BE2C (cell line): ENCODE measurements around the gene HEPN1.

Experiments
- DNase-seq: peaks from one replicate; pipeline ENCODE4 v3.0.0-alpha.2; 2020
- H3K27me3 ChIP-seq: fragments of 250-450 bp; sonication (Bioruptor Pico); 2 replicates; pipeline ENCODE4 v1.5.1; 2020; ENCODE audit warnings: mild to moderate bottlenecking
- H3K36me3 ChIP-seq: fragments of 250-450 bp; sonication (Bioruptor Pico); 2 replicates; pipeline ENCODE4 v1.5.1; 2020; ENCODE audit warnings: mild to moderate bottlenecking
- H3K4me1 ChIP-seq: fragments of 250-450 bp; sonication (Bioruptor Pico); 2 replicates; pipeline ENCODE4 v1.5.1; 2020
- H3K4me3 ChIP-seq: 2 replicates; pipeline ENCODE4 v1.5.1; 2011; ENCODE audit warnings: low read depth, low read length
- H3K9me3 ChIP-seq: fragments of 250-450 bp; sonication (Bioruptor Pico); 2 replicates; pipeline ENCODE4 v1.5.1; 2020
- CTCF ChIP-seq: IDR thresholded peaks from 2 replicates; pipeline ENCODE4 v1.5.1; 2012; ENCODE audit warnings: mild to moderate bottlenecking, low read depth, low read length

The HEPN1 gene

GRCh38 chr11:124945826-124946225, 26.8 kb downstream of the HEPN1 start:
- Histone ChIP-seq H3K36me3 (no peaks in the 10 kb centered on the region), H3K4me3 (no peak overlapping the region), H3K9me3 (no peaks in the 10 kb centered on the region), H3K27me3 (peaks cover 22% of the 10 kb centered on the region), H3K4me1 (no peaks in the 10 kb centered on the region)
- no peak for TF ChIP-seq CTCF
- DNase-seq: no peak

- H3K9me3 ChIP-seq: no peaks in the 10 kb centered on the region
- H3K27me3 ChIP-seq: peaks cover 22% of the 10 kb centered on the region
- no peak for TF ChIP-seq CTCF
- H3K4me1 ChIP-seq: no peaks in the 10 kb centered on the region
- H3K36me3 ChIP-seq: no peaks in the 10 kb centered on the region
- no peak overlapping the region for H3K4me3 ChIP-seq
- DNase-seq: no peak
These were observed 27.7 kb downstream of the HEPN1 start for GRCh38 chr11:124946735-124947141.

- Histone ChIP-seq H3K4me3 (no peak overlapping the region), H3K4me1 (no peaks in the 10 kb centered on the region; the same call in 1 of the 2 replicates), H3K36me3 (no peaks in the 10 kb centered on the region), H3K27me3 (peaks cover 16% of the 10 kb centered on the region), H3K9me3 (no peaks in the 10 kb centered on the region)
- TF ChIP-seq CTCF: no peak
- DNase-seq: no peak
These were observed 31.7 kb downstream of the HEPN1 start for GRCh38 chr11:124950601-124951330.

- no peak for TF ChIP-seq CTCF
- no peak for DNase-seq
- peaks cover 16% of the 10 kb centered on the region for H3K27me3 ChIP-seq
- no peak overlapping the region for H3K4me3 ChIP-seq
- no peaks in the 10 kb centered on the region; the same call in 1 of the 2 replicates for H3K4me1 ChIP-seq
- H3K36me3 ChIP-seq: no peaks in the 10 kb centered on the region
- no peaks in the 10 kb centered on the region for H3K9me3 ChIP-seq
These were observed 32.3 kb downstream of the HEPN1 start for GRCh38 chr11:124951341-124951740.

GRCh38 chr11:124953753-124954589, 34.9 kb downstream of the HEPN1 start, which contains the start of gene CCDC15:
Gene CCDC15, plus strand, starts transcription at chr11:124954202. Its CDS starts 531 bp downstream, at chr11:124954733.
- peaks cover 6% of the 10 kb centered on the region for H3K27me3 ChIP-seq
- peak within 1 kb of the TSS; percentile 79 for H3K4me3 ChIP-seq
- H3K4me1 ChIP-seq: no peaks in the 10 kb centered on the region; the same call in 1 of the 2 replicates
- TF ChIP-seq CTCF: no peak
- DNase-seq: peak; percentile 99
- H3K9me3 ChIP-seq: no peaks in the 10 kb centered on the region
- no peaks in the 10 kb centered on the region for H3K36me3 ChIP-seq
